AG09319 (cell line): ENCODE data around the gene CSRNP3.
"Not testable (repeated sequence)": the region's sequence is repeated elsewhere in the genome, so short reads cannot be mapped to it uniquely, and the experiment has no call there.

ENCODE experiments used
- DNase-seq: peaks from one replicate; pipeline ENCODE4 v3.0.0-alpha.2; 2010; ENCODE audit warnings: low read depth; ENCODE audit errors: extremely low read depth
- TF ChIP-seq, protein P1 (sequence below): IDR thresholded peaks from 2 replicates; pipeline ENCODE4 v1.5.1; 2011; ENCODE audit warnings: low read depth, mild to moderate bottlenecking, inconsistent platforms, low read length, moderate library complexity

CSRNP3 gene

DNA sequence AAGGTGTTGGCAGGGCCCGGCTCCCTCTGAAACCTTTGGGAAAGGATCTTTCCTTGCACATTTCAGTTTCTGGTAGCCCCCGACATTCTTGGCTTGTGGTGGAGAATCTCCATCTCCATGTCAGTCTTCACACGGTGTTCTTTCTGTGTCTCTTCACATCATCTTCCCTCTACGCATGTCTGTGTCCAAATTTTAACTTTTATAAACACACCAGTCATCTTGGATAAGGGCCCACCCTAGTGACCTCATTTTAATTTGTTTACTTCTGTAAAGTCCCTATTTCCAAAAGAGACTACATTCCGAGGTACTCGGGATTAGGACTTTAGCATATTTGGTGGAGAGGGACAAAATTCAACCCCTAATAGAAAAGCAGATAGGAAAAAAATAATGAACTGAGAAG lies 186.2 kb downstream of the CSRNP3 start:
- TF ChIP-seq, protein P1, sequence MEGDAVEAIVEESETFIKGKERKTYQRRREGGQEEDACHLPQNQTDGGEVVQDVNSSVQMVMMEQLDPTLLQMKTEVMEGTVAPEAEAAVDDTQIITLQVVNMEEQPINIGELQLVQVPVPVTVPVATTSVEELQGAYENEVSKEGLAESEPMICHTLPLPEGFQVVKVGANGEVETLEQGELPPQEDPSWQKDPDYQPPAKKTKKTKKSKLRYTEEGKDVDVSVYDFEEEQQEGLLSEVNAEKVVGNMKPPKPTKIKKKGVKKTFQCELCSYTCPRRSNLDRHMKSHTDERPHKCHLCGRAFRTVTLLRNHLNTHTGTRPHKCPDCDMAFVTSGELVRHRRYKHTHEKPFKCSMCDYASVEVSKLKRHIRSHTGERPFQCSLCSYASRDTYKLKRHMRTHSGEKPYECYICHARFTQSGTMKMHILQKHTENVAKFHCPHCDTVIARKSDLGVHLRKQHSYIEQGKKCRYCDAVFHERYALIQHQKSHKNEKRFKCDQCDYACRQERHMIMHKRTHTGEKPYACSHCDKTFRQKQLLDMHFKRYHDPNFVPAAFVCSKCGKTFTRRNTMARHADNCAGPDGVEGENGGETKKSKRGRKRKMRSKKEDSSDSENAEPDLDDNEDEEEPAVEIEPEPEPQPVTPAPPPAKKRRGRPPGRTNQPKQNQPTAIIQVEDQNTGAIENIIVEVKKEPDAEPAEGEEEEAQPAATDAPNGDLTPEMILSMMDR: no peak
- DNase-seq: no peak

DNA sequence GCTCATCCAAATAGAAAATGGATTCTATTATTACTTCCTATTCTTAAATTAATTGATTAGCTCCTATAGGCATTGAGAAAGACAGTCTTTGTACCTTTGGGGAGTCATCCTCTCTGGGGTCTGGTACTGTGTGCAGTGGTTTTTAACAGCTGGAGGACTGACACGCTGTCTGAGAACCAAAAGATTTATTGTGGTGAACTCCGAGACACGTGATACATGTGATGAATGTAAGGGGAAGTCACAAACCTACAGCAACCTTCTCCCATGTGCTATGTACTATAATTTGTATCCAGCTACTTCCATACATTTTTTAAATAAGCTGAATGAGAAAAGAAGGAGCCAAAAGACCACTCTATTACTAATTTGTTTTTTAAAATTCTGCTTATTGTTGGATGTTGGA lies 190.9 kb downstream of the CSRNP3 start:
- no peak for DNase-seq
- TF ChIP-seq, protein P1: no peak

DNA sequence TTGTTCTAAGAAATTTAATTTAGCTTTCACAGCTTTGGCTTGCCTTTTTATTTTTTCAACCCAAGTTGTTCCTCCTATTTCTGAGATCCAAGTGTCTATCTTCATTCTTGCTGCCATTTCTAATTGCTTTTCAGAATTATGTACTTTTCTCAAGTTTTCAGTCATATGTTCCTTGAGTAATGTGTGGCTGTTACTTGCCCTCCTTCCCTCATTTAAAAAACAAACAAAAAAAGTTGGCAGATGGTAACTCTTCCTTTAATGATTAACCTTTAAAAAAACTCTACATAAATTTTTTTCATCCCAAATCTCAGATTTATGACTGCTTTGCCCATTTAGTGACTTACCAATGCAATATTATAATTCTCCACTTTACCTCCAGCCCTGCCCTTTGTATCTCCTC lies 193.2 kb downstream of the CSRNP3 start:
- TF ChIP-seq, protein P1: no peak
- no peak for DNase-seq

DNA sequence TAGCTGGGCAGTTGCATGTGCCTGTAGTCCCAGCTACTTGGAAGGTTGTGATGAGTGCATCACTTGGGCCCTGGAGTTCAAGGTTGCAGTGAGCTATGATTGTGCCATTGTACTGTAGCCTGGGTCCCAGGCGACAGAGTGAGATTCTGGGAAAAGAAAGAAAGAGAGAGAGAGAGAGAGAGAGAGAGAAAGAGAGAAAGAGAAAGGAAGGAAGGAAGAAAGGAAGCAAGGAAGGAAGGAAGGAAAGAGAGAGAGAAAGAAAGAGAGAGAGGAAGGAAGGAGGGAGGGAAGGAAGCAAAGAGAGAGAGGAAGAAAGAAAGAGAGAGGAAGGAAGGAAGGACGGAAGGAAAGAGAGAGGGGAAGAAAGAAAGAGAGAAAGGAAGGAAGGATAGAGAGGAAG lies 196.1 kb downstream of the CSRNP3 start:
- TF ChIP-seq, protein P1: no peak
- DNase-seq: no peak

DNA sequence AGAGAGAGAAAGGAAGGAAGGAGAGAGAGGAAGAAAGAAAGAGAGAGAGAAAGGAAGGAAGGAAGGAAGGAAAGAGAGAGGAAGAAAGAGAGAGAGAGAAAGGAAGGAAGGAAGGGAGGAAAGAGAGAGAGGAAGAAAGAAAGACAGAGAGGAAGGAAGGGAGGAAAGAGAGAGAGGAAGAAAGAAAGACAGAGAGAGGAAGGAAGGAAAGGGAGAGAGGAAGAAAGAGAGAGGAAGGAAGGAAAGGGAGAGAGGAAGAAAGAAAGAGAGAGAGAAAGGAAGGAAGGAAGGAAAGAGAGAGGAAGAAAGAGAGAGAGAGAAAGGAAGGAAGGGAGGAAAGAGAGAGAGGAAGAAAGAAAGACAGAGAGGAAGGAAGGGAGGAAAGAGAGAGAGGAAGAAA lies 196.6 kb downstream of the CSRNP3 start:
- DNase-seq: not testable (repeated sequence)

DNA sequence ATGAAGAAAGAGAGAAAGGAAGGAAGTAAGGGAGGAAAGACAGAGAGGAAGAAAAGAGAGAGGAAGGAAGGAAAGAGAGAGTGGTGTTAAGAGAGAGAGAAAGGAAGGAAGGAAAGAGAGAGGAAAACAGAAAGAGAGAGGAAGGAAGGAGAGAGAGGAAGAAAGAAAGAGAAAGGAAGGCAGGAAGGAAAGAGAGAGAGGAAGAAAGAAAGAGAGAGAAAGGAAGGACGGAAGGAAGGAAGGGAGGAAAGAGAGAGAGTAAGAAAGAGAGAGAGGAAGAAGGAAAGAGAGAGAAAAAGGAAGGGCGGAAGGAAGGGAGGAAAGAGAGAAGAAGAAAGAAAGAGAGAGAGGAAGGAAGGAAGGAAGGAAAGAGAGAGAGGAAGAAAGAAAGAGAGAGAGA lies 197.1 kb downstream of the CSRNP3 start:
- TF ChIP-seq, protein P1: no peak
- DNase-seq: no peak

DNA sequence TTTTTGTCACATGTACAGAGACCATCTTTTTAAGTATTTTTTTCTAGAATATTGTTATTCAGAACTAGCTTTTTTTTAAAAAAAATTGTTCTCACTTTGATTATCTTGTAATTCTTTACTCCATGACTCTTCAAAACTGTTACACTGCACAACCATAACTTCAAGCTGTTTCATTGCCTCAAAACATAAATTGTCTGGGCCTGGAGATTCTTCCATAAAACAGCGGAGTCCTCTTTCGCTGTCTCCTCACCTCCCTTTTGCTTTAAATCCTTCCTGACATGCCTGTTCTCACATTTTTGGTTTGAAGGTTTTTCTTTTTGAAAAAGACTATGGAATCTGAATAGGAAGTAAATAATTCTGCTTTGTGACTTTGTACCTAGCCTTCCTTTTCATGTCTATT lies 197.9 kb downstream of the CSRNP3 start:
- no peak for DNase-seq
- TF ChIP-seq, protein P1: no peak

DNA sequence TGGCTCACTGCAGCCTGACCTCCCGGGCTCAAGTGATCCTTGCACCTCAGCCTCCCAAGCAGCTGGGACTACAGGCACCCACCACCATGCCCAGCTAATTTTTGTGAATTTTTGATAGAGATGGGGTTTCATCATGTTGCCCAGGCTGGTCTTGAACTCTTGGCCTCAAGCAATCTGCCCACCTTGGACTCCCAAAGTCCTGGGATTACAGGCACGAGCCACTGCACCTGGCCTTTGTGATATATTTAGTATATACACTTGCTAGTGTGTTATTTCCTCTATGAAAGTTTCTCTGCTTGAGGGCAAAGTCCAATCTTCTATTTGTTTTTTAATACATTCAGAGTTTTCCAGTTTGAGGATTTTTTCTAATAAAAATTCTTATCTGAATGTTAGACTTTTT lies 205.3 kb downstream of the CSRNP3 start:
- DNase-seq: no peak
- TF ChIP-seq, protein P1: no peak
